HG03060 (cell line): ENCODE data around the gene GPRC5C.
"Not testable (repeated sequence)": the region's sequence is repeated elsewhere in the genome, so short reads cannot be mapped to it uniquely, and the experiment has no call there.

Source experiments
- ATAC-seq: cut with Tn5 transposase; IDR thresholded peaks from one replicate; pipeline ENCODE4 v1.9.1; 2021; ENCODE audit warnings: low read depth, moderate number of reproducible peaks; ENCODE audit not compliant: unreplicated experiment

The GPRC5C gene

DNA sequence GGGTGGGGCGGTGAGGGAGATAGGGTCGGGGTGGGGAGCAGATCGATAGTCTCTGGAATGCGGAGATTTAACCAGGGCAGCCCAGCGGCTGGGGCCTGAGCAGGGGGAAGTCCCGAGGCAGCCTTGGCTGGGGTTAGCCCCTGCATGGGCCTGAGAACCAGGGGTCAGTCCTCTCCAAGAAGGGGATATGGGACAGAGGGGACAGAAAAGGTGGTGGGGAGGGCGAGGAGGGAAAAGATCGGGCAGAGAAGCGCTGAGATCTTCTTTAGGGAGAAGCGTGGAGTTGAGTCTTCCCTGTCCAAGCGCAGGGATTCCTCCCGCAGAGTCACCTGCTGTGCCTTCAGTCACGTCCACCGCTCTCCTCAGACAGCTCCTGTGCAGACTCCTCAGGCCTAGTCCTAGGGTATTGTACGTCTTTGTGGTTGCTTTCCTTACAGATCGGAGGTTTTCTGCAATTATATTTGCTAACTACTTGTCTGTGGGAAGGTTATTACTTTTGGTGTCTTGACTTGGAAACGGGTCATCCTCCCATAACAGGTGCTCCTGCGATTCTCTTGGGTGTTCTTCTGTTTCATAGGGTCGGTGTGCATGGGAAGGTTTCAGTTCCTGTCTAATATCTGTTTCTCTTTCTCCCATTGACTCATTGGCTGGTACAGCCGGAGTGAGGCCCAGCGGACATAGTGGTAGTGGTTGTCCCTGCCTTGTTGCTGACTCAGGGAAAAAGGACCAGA, 35.5 kb downstream of the GPRC5C start:
- ATAC-seq: peak; percentile 54

DNA sequence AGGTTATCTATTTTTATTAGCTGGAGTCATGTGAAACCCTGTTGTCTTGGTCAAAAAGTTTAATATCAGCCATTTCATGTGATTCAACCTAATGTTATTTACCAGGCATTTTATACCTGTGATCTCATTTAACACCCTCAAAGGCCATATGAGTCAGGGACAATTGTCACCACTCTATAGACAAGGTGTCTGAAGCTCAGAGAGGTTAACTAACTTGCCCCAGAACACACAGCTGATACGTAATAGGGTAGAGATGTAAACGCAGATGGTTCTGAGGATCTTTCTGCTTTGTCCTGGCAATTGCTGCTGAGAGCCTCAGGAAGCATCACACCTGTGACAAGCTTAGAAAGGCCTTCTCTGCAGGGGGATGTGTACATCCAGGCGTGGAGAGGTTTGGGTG, 39.5 kb downstream of the GPRC5C start:
- ATAC-seq: no peak

DNA sequence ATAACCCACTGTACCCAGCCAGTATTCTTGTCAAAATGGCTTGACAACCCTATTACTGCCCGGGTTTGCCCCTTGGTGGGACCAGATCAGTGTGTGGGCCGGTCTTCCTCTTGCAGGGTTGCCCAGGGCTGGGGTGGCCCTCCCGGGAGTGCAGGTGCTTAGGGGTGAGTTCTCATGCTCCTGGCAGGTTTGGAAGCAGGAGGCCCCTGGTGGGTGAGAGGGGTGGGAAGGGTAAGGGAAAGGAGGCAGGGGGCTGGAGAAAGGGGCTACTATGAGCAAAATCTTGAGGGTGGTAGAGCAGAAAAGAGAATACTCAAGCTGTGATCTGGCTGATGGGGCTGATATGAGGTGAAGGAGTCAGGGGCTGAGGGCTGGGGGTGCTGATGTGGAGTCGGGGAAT, 41.0 kb downstream of the GPRC5C start:
- no peak for ATAC-seq

- no peak for ATAC-seq
Observed at GRCh38 chr17:74473294-74473693, 41.4 kb downstream of the GPRC5C start.

- no peak for ATAC-seq
Observed at GRCh38 chr17:74474043-74474792, 42.3 kb downstream of the GPRC5C start.

DNA sequence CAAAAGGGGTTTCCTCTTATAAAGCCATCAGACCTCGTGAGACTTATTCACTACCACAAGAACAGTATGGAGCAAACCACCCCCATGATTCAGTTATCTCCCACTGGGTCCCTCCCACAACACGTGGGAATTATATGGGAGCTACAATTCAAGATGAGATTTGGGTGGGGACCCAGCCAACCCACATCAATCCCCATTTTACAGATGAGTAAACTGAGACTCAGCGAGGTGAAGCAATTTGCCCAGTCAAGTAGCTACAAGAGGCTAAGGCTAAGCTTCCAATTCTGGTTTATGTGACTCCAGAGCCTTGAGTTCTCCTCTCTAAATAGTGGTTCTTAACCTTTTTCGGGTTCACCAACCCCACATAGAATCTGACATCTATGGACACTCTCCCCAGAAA, 43.3 kb downstream of the GPRC5C start:
- no peak for ATAC-seq

DNA sequence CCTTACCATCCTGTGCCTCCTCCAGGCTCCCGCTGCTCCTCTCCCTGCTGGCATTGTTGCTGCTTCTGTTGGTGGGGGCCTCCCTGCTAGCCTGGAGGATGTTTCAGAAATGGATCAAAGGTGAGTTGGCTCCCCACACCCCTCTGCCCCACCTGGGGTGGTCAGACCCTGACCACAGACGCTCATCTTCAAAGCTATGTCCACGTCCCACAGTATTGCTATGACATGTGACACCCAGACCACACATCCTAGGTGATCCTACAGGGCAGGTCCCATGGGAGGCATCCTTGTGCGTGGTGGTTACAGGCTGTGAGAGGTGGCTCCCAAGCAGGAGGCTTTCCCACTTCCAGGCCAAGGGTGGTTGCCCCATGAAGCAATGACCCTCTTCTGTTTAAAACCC, 45.5 kb downstream of the GPRC5C start:
- ATAC-seq: no peak

- no peak for ATAC-seq
Observed at GRCh38 chr17:74478420-74479100, 46.7 kb downstream of the GPRC5C start.

DNA sequence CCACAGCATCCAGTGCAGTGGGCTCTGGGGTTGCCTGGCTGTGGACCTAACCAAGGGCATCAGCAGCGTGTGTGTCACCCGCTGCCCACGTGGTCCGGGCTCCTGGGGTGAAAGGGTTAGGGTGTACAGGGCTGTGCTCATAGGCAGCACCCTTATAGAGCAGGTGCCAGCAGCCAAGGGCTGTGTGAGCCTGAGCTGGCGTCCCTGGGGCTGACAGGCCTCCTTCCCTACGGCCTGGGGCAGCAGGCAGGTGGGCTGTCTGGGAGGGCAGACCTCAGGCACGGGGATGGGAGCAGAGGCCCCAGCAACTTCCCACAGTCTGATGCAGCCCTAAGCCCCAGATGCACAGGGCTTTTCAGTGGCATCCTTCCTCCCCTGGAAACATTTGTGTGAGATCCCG, 48.4 kb downstream of the GPRC5C start:
- no peak for ATAC-seq

DNA sequence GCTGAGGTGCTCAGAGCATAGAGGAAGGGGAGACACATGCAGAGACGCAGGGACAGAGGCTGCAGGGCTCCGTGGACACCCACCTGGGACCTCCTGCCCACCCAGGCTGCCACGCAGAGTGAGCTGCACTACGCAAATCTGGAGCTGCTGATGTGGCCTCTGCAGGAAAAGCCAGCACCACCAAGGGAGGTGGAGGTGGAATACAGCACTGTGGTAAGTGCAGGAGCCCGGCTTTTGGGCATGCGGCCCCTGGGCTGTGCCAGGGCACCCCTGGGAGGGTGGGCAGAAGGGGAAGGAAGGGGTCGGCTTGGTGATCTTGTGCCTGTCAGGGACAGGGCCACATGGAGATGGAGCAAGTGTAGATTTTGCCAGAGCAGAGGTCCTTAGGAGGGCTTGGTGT, 49.7 kb downstream of the GPRC5C start:
- no peak for ATAC-seq

- no peak for ATAC-seq
Observed at GRCh38 chr17:74484066-74484465, 52.2 kb downstream of the GPRC5C start.

DNA sequence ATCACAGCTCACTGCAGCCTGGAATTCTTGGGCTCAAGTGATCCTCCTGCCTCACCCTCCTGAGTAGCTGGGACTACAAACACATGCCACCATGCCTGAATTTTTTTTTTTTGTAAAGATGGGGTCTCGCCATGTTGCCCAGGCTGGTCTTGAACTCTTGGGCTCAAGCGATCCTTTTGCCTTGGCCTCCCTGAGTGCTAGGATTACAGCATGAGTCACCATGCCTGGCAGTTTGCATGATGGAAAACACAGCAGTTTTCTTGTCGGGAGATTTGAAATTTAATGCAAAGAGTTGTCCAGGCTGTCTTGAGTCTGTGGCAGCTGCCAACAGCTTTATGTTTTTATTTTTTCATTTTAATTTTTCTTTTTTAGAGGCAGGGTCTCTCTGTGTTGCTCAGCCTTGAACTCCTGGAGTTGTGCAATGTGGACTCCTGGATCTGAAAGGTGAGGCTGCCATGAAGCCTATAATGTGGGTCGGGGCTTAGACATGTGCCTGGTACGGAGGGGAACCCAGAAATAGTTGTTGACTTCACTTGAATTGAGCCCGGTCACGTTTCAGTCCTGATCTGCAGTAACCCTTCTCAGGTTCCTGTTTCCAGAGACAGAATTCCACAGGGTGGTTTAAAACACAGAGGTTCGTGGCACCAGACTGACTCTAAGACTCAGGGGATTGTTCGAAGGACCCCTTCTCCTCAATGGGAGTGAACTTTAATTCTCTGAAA, 53.3 kb downstream of the GPRC5C start:
- no peak for ATAC-seq

DNA sequence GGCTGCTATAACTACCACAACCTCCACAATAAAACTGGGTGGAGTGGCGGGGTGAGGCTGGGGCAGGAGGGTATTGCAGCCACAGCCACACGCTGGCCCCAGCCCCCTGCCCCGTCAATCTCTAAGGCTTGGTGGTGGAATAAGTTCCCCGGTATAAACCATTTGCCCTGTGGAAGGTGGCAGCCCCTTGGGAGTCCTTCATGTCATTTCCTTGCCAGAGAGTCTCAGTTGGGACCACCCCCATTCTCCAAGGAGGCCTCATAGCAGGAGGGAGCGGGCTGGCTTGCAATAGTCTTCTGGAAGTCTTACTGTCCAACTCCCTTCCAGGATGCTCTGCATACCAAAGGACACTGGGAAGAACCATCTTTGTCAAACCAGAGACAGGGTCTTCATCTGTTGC, 54.0 kb downstream of the GPRC5C start:
- ATAC-seq: no peak

DNA sequence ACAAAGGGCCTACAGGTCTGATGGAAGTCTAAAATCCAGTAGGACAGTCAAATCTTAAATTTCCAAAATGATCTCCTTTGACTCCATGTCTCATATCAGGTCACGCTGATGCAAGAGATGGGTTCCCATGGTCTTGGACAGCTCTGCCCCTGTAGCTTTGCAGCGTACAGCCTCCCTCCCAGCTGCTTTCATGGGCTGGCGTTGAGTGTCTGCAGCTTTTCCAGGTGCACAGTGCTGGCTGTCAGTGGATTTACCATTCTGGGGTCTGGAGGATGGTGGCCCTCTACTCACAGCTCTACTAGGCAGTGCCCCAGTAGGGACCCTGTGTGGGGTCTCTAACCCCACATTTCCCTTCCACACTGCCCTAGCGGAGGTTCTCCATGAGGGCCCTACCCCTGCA, 56.4 kb downstream of the GPRC5C start:
- not testable (repeated sequence) for ATAC-seq

GRCh38 chr17:74490716-74491115, 58.8 kb downstream of the GPRC5C start:
- ATAC-seq: no peak

- ATAC-seq: no peak
Observed at GRCh38 chr17:74491626-74492025, 59.7 kb downstream of the GPRC5C start.

GRCh38 chr17:74493331-74493833, 61.5 kb downstream of the GPRC5C start:
- no peak for ATAC-seq
